PFSK-1 (cell line): ENCODE measurements around the gene PTPRN2.

Experiments
- FOXP2 ChIP-seq: optimal IDR thresholded peaks from 2 replicates; pipeline ENCODE3; 2011; ENCODE audit warnings: borderline replicate concordance, control low read depth, inconsistent platforms; ENCODE audit not compliant: insufficient read depth; ENCODE audit errors: extremely low read length, extremely low read depth
- POLR2AphosphoS5 ChIP-seq: IDR thresholded peaks from 2 replicates; pipeline ENCODE4 v1.6.1; 2012; ENCODE audit warnings: low read depth, mild to moderate bottlenecking, control low read depth, low read length, moderate library complexity
- REST ChIP-seq, 2 experiments: IDR thresholded peaks; 2 replicates each; pipeline versions ENCODE4 v1.6.1 to v1.8.0; 2011 to 2012; ENCODE audit warnings: low read depth in 2 of 2, low read length in 2 of 2, control low read depth in 1 of 2, inconsistent platforms in 1 of 2, mild to moderate bottlenecking in 1 of 2, moderate library complexity in 1 of 2; ENCODE audit not compliant: insufficient read depth in 1 of 2
- SIN3A ChIP-seq: IDR thresholded peaks from 2 replicates; pipeline ENCODE4 v1.6.1; 2012; ENCODE audit warnings: mild to moderate bottlenecking, low read length, moderate library complexity, borderline replicate concordance; ENCODE audit not compliant: insufficient read depth
- TAF1 ChIP-seq: IDR thresholded peaks from 2 replicates; pipeline ENCODE4 v1.6.1; 2012; ENCODE audit warnings: low read length, control low read depth, borderline replicate concordance; ENCODE audit not compliant: insufficient read depth

PTPRN2 gene

GRCh38 chr7:157702311-157703023 is 885.2 kb downstream of the PTPRN2 start:
- no peak for TF ChIP-seq FOXP2
- no peak for TF ChIP-seq POLR2AphosphoS5
- TF ChIP-seq REST (IDR thresholded peaks at IDR 0.05; ENCODE audit: insufficient read depth in 1 of 2, low read depth in 2 of 2, low read length in 2 of 2): no peak
- no peak for TF ChIP-seq TAF1
- no peak for TF ChIP-seq SIN3A

- TF ChIP-seq SIN3A (no peak), POLR2AphosphoS5 (no peak), FOXP2 (no peak), REST (IDR thresholded peaks at IDR 0.05; ENCODE audit: insufficient read depth in 1 of 2, low read depth in 2 of 2, low read length in 2 of 2) (no peak), TAF1 (no peak)
Observed at GRCh38 chr7:157700231-157701005, 887.2 kb downstream of the PTPRN2 start.

GRCh38 chr7:157699357-157700013 is 888.1 kb downstream of the PTPRN2 start:
- TF ChIP-seq SIN3A: no peak
- TF ChIP-seq TAF1: no peak
- TF ChIP-seq POLR2AphosphoS5: no peak
- no peak for TF ChIP-seq FOXP2
- no peak for TF ChIP-seq REST (IDR thresholded peaks at IDR 0.05; ENCODE audit: insufficient read depth in 1 of 2, low read depth in 2 of 2, low read length in 2 of 2)

- TF ChIP-seq REST (IDR thresholded peaks at IDR 0.05; ENCODE audit: insufficient read depth in 1 of 2, low read depth in 2 of 2, low read length in 2 of 2) (no peak), POLR2AphosphoS5 (no peak)
Observed at GRCh38 chr7:157694376-157694665, 893.3 kb downstream of the PTPRN2 start.
